ENCODE data around the gene ESPN.

Gene ESPN

GRCh38 chr1:6497215-6497866, 72.8 kb downstream of the ESPN start:
- DNase-seq (ENCODE audit: low spot score), result peak; percentile 47

DNA sequence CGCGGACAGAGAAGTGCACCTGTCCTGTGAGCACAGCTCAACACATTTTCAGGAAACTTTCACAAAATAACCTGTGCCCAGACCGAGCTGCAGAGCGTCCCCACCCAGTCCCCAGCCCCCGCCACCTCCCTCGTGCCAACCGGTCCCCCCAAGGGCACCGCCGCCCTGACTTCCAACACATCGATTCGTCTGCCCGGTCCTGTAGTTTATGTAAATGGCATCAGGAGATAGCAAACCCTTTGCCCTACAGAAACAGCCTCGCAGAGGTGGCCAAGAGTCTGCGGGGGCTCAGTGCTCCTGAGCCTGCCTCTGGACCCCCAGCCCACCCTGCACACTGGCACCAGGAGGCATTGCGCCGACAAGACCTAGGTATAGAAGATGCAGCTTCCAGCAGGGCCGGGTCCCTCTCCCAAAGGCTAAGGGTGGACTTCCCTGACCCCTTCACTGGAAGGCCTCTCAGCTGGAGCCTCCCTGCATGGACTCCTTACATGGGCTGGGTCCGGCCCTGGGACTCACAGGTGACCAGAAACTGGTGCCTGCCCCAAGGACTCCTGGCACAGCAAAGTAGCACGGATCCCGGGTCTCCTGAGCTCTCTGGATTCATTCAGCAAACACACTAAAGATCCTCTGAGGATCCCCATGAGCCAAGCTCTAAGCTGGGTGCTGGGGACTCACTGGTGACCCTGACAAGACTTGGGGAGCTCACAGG, 73.4 kb downstream of the ESPN start:
- no peak for DNase-seq (ENCODE audit: low spot score)

GRCh38 chr1:6498576-6499111, 74.1 kb downstream of the ESPN start:
- DNase-seq (ENCODE audit: low spot score), result no peak

DNA sequence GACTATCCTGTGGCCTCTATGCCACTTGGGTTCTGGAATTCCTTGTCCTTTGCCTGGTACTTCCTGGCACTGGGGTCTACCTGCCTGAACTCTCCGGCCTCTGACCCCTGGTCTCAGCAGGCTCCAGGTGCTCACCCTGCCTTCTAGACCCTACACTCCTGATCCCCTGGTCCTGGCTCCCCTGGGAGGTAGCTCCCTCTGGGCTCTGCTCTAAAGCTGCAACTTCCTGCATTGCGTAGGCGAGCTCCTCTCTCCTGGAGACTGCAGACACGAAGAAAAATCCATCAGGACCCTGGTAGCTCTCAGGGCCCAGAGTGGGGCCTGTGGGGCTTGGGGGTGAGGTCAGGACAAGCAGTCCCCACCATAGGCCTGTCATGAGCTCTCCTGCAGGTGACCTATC, 74.7 kb downstream of the ESPN start:
- no peak for DNase-seq (ENCODE audit: low spot score)

GRCh38 chr1:6500544-6501278, 76.1 kb downstream of the ESPN start:
- DNase-seq (ENCODE audit: low spot score), result no peak

DNA sequence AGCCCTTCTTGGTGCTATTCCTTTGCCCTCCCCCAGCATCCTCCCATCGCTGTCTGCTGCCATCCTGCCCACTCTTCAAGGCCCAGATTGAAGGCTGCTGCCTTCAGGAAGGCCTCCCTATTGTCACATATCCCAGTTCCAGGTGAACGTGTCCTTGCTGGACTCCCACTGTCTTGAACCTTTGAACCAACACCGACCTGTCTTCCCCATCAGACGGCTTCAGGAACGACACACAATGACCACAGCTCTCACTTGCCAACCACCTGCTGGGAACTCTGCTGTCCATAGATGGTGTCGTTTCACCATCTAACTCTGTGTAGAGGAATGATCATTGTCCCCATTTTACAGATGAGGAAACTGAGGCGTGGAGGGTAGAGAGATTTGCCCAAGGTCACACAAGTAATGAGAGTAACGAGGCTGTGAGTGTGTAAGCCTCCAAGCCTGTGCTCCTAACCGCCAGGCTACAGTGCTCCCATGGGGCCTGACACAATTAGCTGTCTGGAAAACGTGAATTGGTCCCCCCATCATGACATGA, 76.8 kb downstream of the ESPN start:
- DNase-seq (ENCODE audit: low spot score), result no peak

GRCh38 chr1:6502000-6502891, 77.7 kb downstream of the ESPN start:
- no peak for DNase-seq (ENCODE audit: low spot score)

- DNase-seq (ENCODE audit: low spot score), result no peak
Measured at GRCh38 chr1:6503884-6504602, 79.5 kb downstream of the ESPN start.

DNA sequence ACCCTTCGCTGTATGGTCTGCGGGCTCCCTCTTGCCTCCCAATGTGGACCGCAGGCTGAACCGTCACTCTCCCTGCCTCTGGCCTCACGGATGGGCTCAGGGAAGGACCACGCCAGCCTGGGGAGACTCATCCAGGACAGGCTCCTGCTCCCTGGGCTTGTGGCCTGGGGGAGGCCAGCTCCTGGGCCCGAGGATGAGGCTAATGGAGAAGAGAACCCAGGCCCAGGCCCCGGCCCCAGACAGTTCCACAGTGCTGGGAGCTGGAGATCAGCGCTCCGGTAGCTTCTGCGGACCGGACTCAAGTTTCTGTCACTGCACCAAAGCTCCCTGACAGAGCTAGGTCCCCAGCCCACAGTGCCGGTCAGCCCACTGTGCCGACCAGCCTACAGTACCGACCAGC, 80.3 kb downstream of the ESPN start:
- no peak for DNase-seq (ENCODE audit: low spot score)

DNA sequence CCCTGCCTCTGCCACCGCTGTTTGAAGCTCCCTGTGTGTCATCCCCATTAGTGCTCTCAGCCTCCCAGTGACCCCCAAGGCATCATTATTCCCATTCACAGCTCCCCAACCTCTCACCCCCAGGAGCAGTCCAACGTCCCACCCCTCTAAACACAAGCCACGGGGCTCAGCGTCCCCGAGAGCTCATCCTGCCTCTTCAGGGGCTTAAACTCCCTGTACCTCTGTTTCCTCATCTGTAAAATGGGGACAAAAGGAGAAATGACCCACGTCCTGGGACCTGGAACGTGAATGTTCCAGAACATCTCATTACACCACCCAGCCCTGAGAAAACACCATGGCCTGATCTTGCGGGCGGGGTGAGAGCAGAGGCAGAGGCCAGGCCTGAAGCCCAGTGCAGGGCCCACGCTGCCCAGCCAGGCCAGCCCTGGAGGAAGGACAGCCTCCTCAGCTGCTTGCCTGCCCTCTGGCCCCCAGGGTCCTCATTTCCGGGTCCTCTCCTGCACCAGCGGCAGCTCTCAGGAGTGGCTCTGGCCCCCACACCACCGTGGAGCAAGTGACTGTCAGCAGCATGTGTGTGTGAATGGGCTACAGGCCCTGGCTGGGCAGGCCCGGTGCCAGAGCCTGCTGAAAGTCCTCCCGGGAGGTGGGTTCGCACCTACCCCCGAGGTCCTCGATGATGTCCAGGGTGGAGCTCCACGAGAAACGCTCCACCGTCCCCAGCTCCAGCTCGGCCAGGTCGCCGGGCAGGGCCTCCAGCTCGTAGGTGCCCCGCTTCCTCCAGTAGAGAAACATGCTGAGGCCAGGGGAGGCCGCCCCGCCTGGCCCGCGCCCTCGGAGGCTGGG, 81.0 kb downstream of the ESPN start:
- DNase-seq (ENCODE audit: low spot score), result no peak

GRCh38 chr1:6506210-6507036, 81.8 kb downstream of the ESPN start:
- no peak for DNase-seq (ENCODE audit: low spot score)

DNA sequence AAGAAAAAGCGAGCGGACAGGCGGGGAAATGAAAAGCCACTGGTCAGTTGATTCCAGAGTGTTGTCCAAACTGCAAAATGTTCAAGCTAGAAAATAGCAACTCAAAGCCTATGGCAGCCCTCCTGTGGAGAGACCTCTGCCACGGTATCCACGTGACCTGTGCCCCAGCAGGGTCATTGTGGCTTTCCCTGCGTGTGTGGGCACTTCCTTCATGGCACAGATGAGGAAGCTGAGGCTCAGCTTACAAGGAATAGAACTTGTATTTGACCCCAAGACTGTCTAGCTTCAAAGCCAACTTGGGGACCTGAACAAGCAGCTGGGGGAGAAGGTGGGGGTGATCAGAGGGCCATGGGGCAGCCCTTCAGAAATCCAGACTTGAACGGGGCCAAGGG, 82.5 kb downstream of the ESPN start:
- no peak for DNase-seq (ENCODE audit: low spot score)

GRCh38 chr1:6507461-6507911, 82.9 kb downstream of the ESPN start:
- no peak for DNase-seq (ENCODE audit: low spot score)

DNA sequence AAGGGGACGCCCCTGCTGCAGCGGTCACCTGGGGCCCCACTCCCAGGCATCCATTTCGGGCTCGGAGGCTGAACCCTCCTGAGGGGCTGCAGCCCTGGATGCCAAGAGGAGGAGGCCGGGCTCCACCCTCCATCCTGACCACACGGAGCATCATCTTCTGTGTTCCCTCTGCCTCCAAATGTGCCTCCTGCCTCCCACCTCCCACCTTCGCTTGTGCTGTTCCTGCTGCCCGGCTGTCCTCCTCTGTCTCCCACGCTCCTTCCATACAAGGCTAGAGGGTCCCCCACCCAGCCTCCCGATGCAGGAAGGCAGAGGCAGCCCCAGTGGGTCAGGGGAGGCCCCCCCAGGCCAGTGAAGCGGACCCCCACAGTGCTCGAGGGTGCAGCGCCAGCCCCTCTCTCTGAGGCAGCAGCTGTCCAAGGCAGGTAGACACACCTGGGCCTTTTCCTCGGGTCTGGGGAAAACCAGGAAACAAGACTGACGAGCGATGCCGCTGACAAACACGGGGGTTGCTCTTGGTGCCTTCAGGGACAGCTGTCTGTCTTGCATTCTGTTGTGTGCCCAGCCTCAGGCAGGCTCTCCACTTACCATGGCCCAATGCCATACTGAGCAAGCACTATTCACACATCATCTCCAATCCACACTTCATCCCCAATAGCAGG, 83.7 kb downstream of the ESPN start:
- DNase-seq (ENCODE audit: low spot score), result no peak

DNA sequence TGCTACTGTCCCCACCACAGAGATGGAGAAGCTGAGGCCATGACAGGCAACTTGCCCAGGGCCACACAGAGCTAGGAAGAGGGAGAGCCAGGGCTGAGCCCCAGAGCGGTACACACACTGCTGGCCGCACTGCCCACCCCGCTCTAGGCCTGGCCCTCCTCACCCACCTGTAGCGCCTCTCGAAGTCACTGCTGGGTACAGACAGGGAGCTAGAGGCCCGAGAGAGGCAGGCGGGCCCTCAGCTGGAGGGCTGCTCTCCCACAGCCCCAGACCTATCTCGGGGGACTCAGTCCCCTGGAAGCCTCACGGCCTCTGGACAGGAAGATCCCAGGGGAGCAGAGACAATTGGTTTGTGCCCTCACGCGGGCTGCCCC, 84.2 kb downstream of the ESPN start:
- no peak for DNase-seq (ENCODE audit: low spot score)

GRCh38 chr1:6509220-6509918, 84.8 kb downstream of the ESPN start:
- no peak for DNase-seq (ENCODE audit: low spot score)

- no peak for DNase-seq (ENCODE audit: low spot score)
Measured at GRCh38 chr1:6509919-6510291, 85.3 kb downstream of the ESPN start.

DNA sequence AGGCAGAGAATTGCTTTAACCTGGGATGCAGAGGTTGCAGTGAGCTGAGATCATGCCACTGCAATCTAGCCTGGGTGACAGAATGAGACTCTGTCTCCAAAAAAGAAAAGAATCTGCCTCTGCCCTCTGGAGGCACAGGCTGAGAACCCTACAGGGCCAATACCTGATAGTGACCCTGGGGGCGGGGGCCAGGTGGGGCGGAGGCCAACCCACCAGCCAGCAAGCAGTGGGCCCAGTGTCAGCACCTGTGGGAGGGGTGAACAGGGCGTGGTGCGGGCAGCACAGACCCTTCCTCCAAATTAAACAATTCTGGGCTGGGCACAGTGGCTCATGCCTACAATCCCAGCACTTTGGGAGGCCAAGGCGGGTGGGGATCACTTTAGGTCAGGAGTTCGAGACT, 85.9 kb downstream of the ESPN start:
- DNase-seq (ENCODE audit: low spot score), result no peak

All from germinal center (tissue), 1 donor.